Spleen (tissue), 7 donors: ENCODE data around the gene ABCG1.

Experiments
- POLR2A ChIP-seq, 3 donors: fragments of 450-650 bp; IDR thresholded peaks; one replicate each; pipeline ENCODE4 v1.5.1; 2017; ENCODE audit warnings: antibody characterized with exemption in 3 of 3, mild to moderate bottlenecking in 1 of 3
- POLR2AphosphoS5 ChIP-seq, 3 donors: sonication (generic); formaldehyde crosslinking; IDR thresholded peaks; one replicate each; pipeline ENCODE4 v1.5.1; 2017; ENCODE audit warnings: antibody characterized with exemption in 3 of 3
- TF ChIP-seq, protein P1 (sequence below), 11 experiments: fragments of 200-600 bp in 7 of 11; fragments of 450-650 bp in 4 of 11; sonication (generic) in 4 of 11; IDR thresholded peaks in 8 of 11; conservative IDR thresholded peaks in 3 of 11; 1 replicate in 7 of 11; 2 replicates in 4 of 11; pipeline versions ENCODE4 v1.4.0 to v1.8.0; 2016 to 2021; ENCODE audit warnings: antibody characterized with exemption in 11 of 11, inconsistent platforms in 4 of 11, mild to moderate bottlenecking in 1 of 11
- donor health status: DM: no; HTN: no; CAD: no; lungs with moderate emphysema.
- donor health status: DM: no; HTN: no; CAD: no.
- donor health status: DM: no; HTN: no; CAD: no.

DNA sequence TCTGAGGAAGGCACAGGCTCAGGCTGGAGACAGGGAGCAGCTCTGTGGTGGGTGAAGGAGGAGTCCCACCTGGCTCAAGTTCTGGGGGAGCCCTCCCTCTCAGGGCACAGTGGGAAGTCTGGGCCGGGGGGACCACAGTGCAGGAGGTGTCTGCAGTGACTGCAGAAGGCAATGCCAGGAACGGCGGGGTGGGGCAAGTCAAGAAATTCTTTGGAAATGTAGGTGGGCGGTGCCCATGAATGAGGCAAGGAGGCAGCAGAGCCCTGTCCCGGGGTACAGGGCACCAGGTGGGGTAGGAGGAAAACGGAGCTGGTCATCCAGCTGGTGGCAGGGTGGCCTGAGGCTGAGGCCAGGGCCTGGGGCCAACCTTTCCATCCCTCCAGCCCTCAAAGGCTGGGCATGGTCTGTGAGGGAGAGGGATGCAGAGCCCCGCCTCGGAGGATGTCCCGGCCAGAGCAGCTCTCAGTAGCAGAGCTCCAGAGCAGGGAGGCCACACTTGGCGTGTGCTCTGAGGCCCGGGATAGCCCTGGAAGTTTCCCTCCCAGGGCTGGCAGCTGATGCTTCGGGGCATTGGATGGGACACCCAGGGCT lies 91.6 kb downstream of the ABCG1 start:
- TF ChIP-seq POLR2AphosphoS5 (IDR thresholded peaks at IDR 0.05) (no peak), POLR2A (IDR thresholded peaks at IDR 0.05) (no peak)
- TF ChIP-seq, protein P1, sequence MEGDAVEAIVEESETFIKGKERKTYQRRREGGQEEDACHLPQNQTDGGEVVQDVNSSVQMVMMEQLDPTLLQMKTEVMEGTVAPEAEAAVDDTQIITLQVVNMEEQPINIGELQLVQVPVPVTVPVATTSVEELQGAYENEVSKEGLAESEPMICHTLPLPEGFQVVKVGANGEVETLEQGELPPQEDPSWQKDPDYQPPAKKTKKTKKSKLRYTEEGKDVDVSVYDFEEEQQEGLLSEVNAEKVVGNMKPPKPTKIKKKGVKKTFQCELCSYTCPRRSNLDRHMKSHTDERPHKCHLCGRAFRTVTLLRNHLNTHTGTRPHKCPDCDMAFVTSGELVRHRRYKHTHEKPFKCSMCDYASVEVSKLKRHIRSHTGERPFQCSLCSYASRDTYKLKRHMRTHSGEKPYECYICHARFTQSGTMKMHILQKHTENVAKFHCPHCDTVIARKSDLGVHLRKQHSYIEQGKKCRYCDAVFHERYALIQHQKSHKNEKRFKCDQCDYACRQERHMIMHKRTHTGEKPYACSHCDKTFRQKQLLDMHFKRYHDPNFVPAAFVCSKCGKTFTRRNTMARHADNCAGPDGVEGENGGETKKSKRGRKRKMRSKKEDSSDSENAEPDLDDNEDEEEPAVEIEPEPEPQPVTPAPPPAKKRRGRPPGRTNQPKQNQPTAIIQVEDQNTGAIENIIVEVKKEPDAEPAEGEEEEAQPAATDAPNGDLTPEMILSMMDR (IDR thresholded peaks at IDR 0.05 in 8 of 11, conservative IDR thresholded peaks at IDR 0.05 in 3 of 11): no peak
